Astrocyte (in vitro differentiated cells and primary cell): ENCODE data around the gene GNL3. TPM values are rescaled to one million over a fixed set of nuclear protein-coding genes. Genes with fewer than 3 reads are reported as not detected.

Experiments used
- DNase-seq: peaks from one replicate; pipeline ENCODE4 v3.0.0-alpha.2; 2010; ENCODE audit warnings: low read depth
- FAIRE-seq: peaks from 2 replicates; lab custom pipeline; 2011; peaks lifted over from hg19 to GRCh38; lab: Jason Lieb, UNC
- H2AFZ ChIP-seq: 2 replicates; pipeline ENCODE4 v1.6.0; 2012; ENCODE audit warnings: low read depth, low read length, inconsistent platforms
- H3K27ac ChIP-seq: 2 replicates; pipeline ENCODE4 v1.5.1; 2011; ENCODE audit warnings: low read depth, low read length, inconsistent platforms
- H3K27me3 ChIP-seq: 2 replicates; pipeline ENCODE4 v1.6.0; 2011; ENCODE audit warnings: low read length, inconsistent platforms; ENCODE audit not compliant: insufficient read depth
- H3K36me3 ChIP-seq: 2 replicates; pipeline ENCODE4 v1.5.1; 2011; ENCODE audit warnings: low read length, inconsistent platforms; ENCODE audit not compliant: insufficient read depth
- H3K4me1 ChIP-seq: 2 replicates; pipeline ENCODE4 v1.5.1; 2011; ENCODE audit warnings: low read length, inconsistent platforms; ENCODE audit not compliant: insufficient read depth
- H3K4me2 ChIP-seq: 2 replicates; pipeline ENCODE4 v1.6.0; 2012; ENCODE audit warnings: low read length, inconsistent platforms
- H3K4me3 ChIP-seq: 2 replicates; pipeline ENCODE4 v1.5.1; 2011; ENCODE audit warnings: low read depth, mild to moderate bottlenecking, low read length, inconsistent platforms; ENCODE audit not compliant: insufficient read depth
- H3K79me2 ChIP-seq: 2 replicates; pipeline ENCODE4 v1.6.0; 2012; ENCODE audit warnings: mild to moderate bottlenecking, low read length, inconsistent platforms; ENCODE audit not compliant: insufficient read depth
- H3K9ac ChIP-seq: 2 replicates; pipeline ENCODE4 v1.6.0; 2012; ENCODE audit warnings: mild to moderate bottlenecking, low read length, inconsistent platforms
- H3K9me3 ChIP-seq: 2 replicates; pipeline ENCODE4 v1.5.1; 2012; ENCODE audit warnings: low read depth, mild to moderate bottlenecking, low read length, inconsistent platforms; ENCODE audit not compliant: insufficient read depth
- H4K20me1 ChIP-seq: 2 replicates; pipeline ENCODE4 v1.6.0; 2012; ENCODE audit warnings: low read length, inconsistent platforms; ENCODE audit not compliant: insufficient read depth
- H3K27ac Mint-ChIP-seq: one replicate; pipeline ENCODE4 v1.8.0; 2021; ENCODE audit warnings: mild to moderate bottlenecking, mixed read lengths; ENCODE audit not compliant: unreplicated experiment
- H3K27me3 Mint-ChIP-seq: one replicate; pipeline ENCODE4 v1.8.0; 2021; ENCODE audit warnings: low read depth, mixed read lengths; ENCODE audit not compliant: unreplicated experiment
- H3K36me3 Mint-ChIP-seq: one replicate; pipeline ENCODE4 v1.8.0; 2021; ENCODE audit warnings: low read depth, mixed read lengths; ENCODE audit not compliant: unreplicated experiment
- H3K4me1 Mint-ChIP-seq: one replicate; pipeline ENCODE4 v1.8.0; 2021; ENCODE audit warnings: low read depth, mixed read lengths; ENCODE audit not compliant: unreplicated experiment
- H3K4me3 Mint-ChIP-seq: one replicate; pipeline ENCODE4 v1.8.0; 2021; ENCODE audit warnings: mild to moderate bottlenecking, moderate library complexity, mixed read lengths; ENCODE audit not compliant: unreplicated experiment
- H3K9me3 Mint-ChIP-seq: one replicate; pipeline ENCODE4 v1.8.0; 2021; ENCODE audit warnings: mild to moderate bottlenecking, mixed read lengths; ENCODE audit not compliant: unreplicated experiment
- EZH2 ChIP-seq: IDR thresholded peaks from 2 replicates; pipeline ENCODE4 v1.6.1; 2012; ENCODE audit warnings: mild to moderate bottlenecking, low read length, inconsistent platforms; ENCODE audit not compliant: insufficient read depth
- total RNA-seq: library from RNA; stranded (reverse); gene quantifications from 2 replicates; pipeline ENCODE4 v1.2.1, GENCODE V29; 2021
- TF ChIP-seq, protein P1 (sequence below): IDR thresholded peaks from 2 replicates; pipeline ENCODE4 v1.5.1; 2011; ENCODE audit warnings: low read depth, mild to moderate bottlenecking, inconsistent platforms, low read length, moderate library complexity; ENCODE audit not compliant: insufficient read depth

Gene GNL3
- total RNA-seq, 1 donor from 2014 or later = 93.7 TPM

DNA sequence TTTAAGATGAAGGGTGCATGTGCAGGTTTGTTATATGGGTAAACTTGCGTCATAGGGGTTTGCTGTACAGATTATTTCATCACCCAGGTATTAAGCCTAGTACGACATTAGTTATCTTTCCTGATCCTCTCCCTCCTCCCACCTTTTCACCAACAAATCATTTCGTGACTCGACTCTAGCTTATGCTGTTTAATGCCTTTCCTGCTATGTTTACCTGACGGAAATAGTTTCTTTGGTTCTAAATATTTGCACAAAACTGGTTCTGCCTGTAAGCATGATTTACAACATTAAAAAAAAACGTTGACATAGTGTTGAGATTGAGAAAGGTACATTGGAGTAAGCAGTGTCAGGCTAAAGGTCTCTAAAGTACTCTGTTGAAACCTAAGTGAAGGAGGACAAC lies 2.4 kb downstream of the GNL3 start:
- Mint-ChIP-seq H3K27ac (peak overlapping the region; percentile 44), H3K4me3 (peak overlapping the region; percentile 75), H3K4me1 (peaks cover 36% of the 10 kb centered on the region), H3K9me3 (no peaks in the 10 kb centered on the region), H3K36me3 (peaks cover 31% of the 10 kb centered on the region), H3K27me3 (no peaks in the 10 kb centered on the region)
- no peak overlapping the region for H3K4me3 ChIP-seq
- H3K27me3 ChIP-seq = no peaks in the 10 kb centered on the region
- H4K20me1 ChIP-seq = peaks cover 60% of the 10 kb centered on the region
- no peak overlapping the region for H3K27ac ChIP-seq
- TF ChIP-seq, protein P1, sequence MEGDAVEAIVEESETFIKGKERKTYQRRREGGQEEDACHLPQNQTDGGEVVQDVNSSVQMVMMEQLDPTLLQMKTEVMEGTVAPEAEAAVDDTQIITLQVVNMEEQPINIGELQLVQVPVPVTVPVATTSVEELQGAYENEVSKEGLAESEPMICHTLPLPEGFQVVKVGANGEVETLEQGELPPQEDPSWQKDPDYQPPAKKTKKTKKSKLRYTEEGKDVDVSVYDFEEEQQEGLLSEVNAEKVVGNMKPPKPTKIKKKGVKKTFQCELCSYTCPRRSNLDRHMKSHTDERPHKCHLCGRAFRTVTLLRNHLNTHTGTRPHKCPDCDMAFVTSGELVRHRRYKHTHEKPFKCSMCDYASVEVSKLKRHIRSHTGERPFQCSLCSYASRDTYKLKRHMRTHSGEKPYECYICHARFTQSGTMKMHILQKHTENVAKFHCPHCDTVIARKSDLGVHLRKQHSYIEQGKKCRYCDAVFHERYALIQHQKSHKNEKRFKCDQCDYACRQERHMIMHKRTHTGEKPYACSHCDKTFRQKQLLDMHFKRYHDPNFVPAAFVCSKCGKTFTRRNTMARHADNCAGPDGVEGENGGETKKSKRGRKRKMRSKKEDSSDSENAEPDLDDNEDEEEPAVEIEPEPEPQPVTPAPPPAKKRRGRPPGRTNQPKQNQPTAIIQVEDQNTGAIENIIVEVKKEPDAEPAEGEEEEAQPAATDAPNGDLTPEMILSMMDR = no peak
- TF ChIP-seq EZH2 = no peak
- H3K36me3 ChIP-seq = peaks cover 53% of the 10 kb centered on the region
- H3K79me2 ChIP-seq = peaks cover 83% of the 10 kb centered on the region
- peak overlapping the region; percentile 99 for H3K9ac ChIP-seq
- DNase-seq = no peak
- peaks cover 31% of the 10 kb centered on the region for H3K4me1 ChIP-seq
- no peaks in the 10 kb centered on the region for H3K9me3 ChIP-seq
- H3K4me2 ChIP-seq = peak overlapping the region; percentile 93
- H2AFZ ChIP-seq = no peak overlapping the region
- FAIRE-seq = no peak

GRCh38 chr3:52689151-52689550 lies 3.3 kb downstream of the GNL3 start:
- TF ChIP-seq, protein P1 = no peak
- no peak for TF ChIP-seq EZH2
- peaks cover 74% of the 10 kb centered on the region for H3K79me2 ChIP-seq
- no peak for DNase-seq
- H4K20me1 ChIP-seq = peaks cover 62% of the 10 kb centered on the region
- peaks cover 29% of the 10 kb centered on the region for H3K4me1 ChIP-seq
- peaks cover 39% of the 10 kb centered on the region for H3K4me1 Mint-ChIP-seq
- H3K4me3 ChIP-seq = no peak overlapping the region
- no peaks in the 10 kb centered on the region for H3K27me3 ChIP-seq
- FAIRE-seq = no peak
- H2AFZ ChIP-seq = no peak overlapping the region
- no peaks in the 10 kb centered on the region for H3K27me3 Mint-ChIP-seq
- peak overlapping the region; percentile 41 for H3K27ac Mint-ChIP-seq
- H3K4me2 ChIP-seq = peak overlapping the region; percentile 93
- peaks cover 37% of the 10 kb centered on the region for H3K36me3 Mint-ChIP-seq
- peak overlapping the region; percentile 99 for H3K9ac ChIP-seq
- H3K9me3 Mint-ChIP-seq = no peaks in the 10 kb centered on the region
- H3K9me3 ChIP-seq = no peaks in the 10 kb centered on the region
- H3K4me3 Mint-ChIP-seq = peak overlapping the region; percentile 20
- H3K36me3 ChIP-seq = peaks cover 61% of the 10 kb centered on the region
- no peak overlapping the region for H3K27ac ChIP-seq

- DNase-seq (no peak), FAIRE-seq (no peak)
- H3K36me3 Mint-ChIP-seq = peaks cover 40% of the 10 kb centered on the region
- H3K4me3 Mint-ChIP-seq = no peak overlapping the region
- H4K20me1 ChIP-seq = peaks cover 73% of the 10 kb centered on the region
- H3K27me3 ChIP-seq = no peaks in the 10 kb centered on the region
- H3K4me1 ChIP-seq = peaks cover 22% of the 10 kb centered on the region
- no peak overlapping the region for H2AFZ ChIP-seq
- H3K9me3 ChIP-seq = no peaks in the 10 kb centered on the region
- H3K27ac Mint-ChIP-seq = peak overlapping the region; percentile 20
- H3K27ac ChIP-seq = no peak overlapping the region
- H3K9me3 Mint-ChIP-seq = no peaks in the 10 kb centered on the region
- peak overlapping the region; percentile 6 for H3K4me2 ChIP-seq
- no peak overlapping the region for H3K9ac ChIP-seq
- TF ChIP-seq, protein P1 = no peak
- no peak for TF ChIP-seq EZH2
- H3K36me3 ChIP-seq = peaks cover 74% of the 10 kb centered on the region
- H3K4me1 Mint-ChIP-seq = peaks cover 37% of the 10 kb centered on the region
- no peak overlapping the region for H3K4me3 ChIP-seq
- no peaks in the 10 kb centered on the region for H3K27me3 Mint-ChIP-seq
- peaks cover 61% of the 10 kb centered on the region for H3K79me2 ChIP-seq
Measured at GRCh38 chr3:52690560-52690959, 4.7 kb downstream of the GNL3 start.
